Cardiac fibroblast (primary cell): ENCODE results near the gene SMIM17.

Experiments
- DNase-seq, 2 donors: peaks; one replicate each; pipeline versions ENCODE4 v3.0.0 to v3.0.0-alpha.2; 2010; ENCODE audit warnings: low read depth in 2 of 2
- H3K4me3 ChIP-seq, 2 donors: replicated peaks in 1 of 2; 1 replicate in 1 of 2; 2 replicates in 1 of 2; pipeline ENCODE4 v1.5.1; 2011; ENCODE audit warnings: low read depth in 2 of 2, low read length in 2 of 2, mild to moderate bottlenecking in 2 of 2, moderate library complexity in 1 of 2
- TF ChIP-seq, protein P1 (sequence below): IDR thresholded peaks from one replicate; pipeline ENCODE4 v1.5.1; 2011; ENCODE audit warnings: low read depth, mild to moderate bottlenecking, low read length, inconsistent platforms

SMIM17 gene

DNA sequence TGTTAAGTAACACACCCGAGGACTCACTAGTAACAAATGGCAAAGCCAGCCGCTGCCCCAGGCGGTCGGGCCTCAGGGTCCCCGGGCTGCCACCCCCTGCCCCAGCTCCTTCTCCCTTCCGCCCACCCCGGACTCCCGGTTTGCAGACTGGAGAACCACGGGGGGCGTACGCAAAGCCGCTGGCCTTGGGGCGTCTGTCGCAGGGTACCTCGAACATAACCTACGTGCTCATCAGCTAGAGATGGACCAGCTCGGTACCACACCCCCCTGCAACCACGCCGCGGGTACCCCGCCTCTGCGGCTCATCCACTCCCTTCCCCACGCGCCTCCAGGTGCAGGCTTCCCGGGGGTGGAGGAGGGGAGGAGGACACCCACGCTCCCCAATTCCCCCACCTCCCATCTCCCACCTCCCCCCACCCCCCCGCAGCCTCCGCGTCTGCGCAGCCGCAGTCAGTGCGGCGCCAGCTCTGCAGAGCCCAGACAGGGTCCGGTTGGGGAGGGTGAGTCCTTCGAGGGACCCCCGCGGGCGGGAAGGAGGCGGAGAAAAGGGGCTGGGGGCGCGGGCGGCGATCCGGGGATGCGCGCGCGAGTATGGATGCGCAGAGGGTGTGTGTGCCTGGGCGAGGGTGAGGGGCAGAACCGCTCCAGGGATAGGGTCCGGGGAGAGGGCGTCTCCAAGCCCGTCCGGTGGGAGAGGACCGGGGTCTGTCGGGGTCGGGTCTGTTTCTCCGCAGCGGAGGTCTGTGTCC, at the start of gene SMIM17:
SMIM17 (plus strand) TSS at position 449 of the 749 bp plus-strand sequence. CDS start 2,509 bp downstream, outside the sequence.
- TF ChIP-seq, protein P1, sequence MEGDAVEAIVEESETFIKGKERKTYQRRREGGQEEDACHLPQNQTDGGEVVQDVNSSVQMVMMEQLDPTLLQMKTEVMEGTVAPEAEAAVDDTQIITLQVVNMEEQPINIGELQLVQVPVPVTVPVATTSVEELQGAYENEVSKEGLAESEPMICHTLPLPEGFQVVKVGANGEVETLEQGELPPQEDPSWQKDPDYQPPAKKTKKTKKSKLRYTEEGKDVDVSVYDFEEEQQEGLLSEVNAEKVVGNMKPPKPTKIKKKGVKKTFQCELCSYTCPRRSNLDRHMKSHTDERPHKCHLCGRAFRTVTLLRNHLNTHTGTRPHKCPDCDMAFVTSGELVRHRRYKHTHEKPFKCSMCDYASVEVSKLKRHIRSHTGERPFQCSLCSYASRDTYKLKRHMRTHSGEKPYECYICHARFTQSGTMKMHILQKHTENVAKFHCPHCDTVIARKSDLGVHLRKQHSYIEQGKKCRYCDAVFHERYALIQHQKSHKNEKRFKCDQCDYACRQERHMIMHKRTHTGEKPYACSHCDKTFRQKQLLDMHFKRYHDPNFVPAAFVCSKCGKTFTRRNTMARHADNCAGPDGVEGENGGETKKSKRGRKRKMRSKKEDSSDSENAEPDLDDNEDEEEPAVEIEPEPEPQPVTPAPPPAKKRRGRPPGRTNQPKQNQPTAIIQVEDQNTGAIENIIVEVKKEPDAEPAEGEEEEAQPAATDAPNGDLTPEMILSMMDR: no peak
- no peak within 1 kb of the TSS for H3K4me3 ChIP-seq
- no peak for DNase-seq

DNA sequence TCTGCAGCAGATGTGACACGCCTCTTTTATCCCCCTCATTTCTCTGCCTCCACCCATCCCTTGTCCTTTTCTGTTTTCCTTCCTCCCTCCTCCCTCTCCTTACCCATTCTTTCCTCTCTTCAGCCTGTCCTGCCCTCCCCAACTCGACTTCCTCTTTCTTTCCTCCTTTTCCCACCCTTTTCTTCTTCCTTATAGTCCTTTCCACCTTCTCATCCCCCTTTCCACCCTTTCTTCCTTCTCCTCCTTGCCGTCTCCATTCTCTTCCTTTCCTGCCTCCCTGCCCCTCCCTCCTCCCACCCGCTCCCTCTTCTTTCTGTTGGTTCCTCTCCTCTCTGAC, 48.5 kb upstream of the SMIM17 start:
- H3K4me3 ChIP-seq: no peak overlapping the region
- DNase-seq: no peak

DNA sequence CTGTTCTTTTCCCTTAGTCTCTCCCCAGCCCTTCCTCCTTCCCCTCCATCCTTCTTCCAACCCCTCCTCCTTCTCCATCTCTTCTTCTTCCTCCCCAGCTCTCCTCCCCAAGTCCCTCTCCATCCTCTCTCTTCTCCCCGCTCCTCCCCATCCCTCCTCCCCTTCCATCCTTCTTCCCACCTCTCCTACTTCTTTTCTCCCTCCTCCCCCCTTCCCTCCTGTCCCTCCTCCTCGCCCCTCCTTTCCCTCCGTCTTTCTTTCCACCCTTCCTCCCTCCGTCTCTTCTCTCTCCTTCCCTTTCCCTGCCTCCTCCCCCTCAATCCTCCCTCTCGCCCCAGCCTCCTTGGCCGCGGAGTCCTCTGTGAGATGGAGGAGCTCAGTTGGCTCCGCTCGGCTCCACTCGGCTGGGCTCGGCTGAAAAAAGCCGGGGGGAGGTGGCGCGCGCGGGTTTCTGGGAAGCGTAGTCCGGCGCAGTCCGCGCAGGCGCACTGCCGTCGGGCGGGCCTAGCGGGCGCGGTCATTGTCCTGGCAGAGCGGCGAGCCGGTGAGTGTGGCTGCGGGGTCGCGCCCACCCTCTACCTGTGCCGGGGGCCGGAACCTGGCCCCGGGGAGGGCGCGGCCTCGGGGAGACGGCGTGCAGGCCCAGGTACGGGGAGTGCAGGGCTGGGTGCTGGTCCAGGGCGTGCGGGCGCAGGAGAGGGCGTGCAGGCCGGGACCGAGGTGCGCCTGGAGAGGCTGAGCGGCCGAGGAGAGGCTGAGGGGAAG, 48.0 kb upstream of the SMIM17 start, which contains the start of gene ZNF71:
ZNF71 (plus strand) TSS at position 520 of the 765 bp plus-strand sequence. CDS start 6,257 bp downstream, outside the sequence.
- TF ChIP-seq, protein P1: no peak
- peak; percentile 88 to 91 for DNase-seq
- peak within 1 kb of the TSS; percentile 65 to 92 for H3K4me3 ChIP-seq

More for the DNA sequence above, 48.5 kb upstream of the SMIM17 start:
- TF ChIP-seq, protein P1: no peak

DNA sequence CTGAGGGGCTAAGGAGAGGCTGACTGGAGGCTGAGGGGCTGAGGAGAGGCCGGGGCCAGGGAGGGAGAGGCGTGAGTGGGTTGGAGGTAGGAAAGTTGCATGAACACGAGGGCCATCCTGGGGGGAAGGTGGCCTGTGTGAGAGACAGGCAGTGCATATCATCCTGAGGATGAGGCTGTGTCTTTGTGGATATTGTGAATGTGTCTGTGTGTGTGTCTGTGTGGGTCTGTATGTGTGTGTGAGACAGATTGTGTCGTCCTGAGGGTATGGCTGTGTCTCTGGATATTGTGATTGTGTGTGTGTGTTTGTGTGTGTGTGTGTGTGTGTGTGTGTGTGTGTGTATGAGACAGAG, 47.4 kb upstream of the SMIM17 start:
- H3K4me3 ChIP-seq: peak overlapping the region; percentile 65 to 92
- TF ChIP-seq, protein P1: no peak
- DNase-seq: no peak

DNA sequence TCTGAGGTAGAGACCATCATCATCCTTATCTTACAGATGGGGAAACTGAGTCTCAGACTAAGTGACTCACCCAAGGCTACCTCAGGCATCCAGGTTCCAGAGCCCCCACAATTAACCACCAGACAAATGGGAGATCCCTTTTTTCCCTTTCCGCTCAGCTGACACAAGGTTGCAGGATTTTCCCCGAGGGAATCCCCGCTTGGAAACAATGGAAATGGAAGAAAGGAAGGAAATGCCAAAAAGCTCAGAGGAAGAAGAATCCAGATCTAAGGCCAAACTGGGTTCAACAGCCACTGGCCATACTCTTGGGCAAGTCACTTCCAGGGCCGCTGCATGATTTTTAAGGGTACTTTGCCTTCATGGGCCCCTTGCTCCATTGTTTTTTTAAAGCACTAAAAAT, 46.3 kb upstream of the SMIM17 start:
- TF ChIP-seq, protein P1: no peak
- peak; percentile 18 to 25 for DNase-seq
- H3K4me3 ChIP-seq: no peak overlapping the region

DNA sequence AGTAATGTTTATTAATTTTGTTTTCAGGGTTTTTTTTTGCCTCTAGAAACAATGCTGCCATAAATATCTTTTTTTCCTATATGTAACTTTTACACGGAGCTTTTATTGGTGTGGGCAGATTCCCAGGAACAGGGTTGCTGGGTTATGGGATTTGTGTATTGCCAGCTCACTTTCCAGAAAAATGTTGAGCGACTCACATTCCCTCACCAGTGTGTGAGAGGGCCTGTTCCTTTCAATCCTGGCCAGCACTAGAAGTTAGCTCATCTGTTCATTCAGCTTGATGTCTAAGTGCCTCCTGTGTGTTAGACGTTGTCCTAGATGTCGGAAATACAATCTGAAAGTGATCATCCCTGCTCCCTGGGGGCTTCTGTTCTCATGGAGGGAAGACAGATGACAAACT, 45.3 kb upstream of the SMIM17 start:
- H3K4me3 ChIP-seq: no peak overlapping the region
- peak in 1 of 2 donors; percentile 1 for DNase-seq
- TF ChIP-seq, protein P1: no peak
